Astrocyte (in vitro differentiated cells and primary cell): ENCODE measurements around the gene KCNQ4. TPM values are rescaled to one million over a fixed set of nuclear protein-coding genes. Genes with fewer than 3 reads are reported as not detected.
A peak's percentile ranks its signal among the peaks of the same experiment; 100 is the strongest.

ENCODE experiments used
- DNase-seq: peaks from one replicate; pipeline ENCODE4 v3.0.0-alpha.2; 2010; ENCODE audit warnings: low read depth
- FAIRE-seq: peaks from 2 replicates; lab custom pipeline; 2011; peaks lifted over from hg19 to GRCh38; lab: Jason Lieb, UNC
- H2AFZ ChIP-seq: 2 replicates; pipeline ENCODE4 v1.6.0; 2012; ENCODE audit warnings: low read depth, low read length, inconsistent platforms
- H3K27ac ChIP-seq: 2 replicates; pipeline ENCODE4 v1.5.1; 2011; ENCODE audit warnings: low read depth, low read length, inconsistent platforms
- H3K27me3 ChIP-seq: 2 replicates; pipeline ENCODE4 v1.6.0; 2011; ENCODE audit warnings: low read length, inconsistent platforms; ENCODE audit not compliant: insufficient read depth
- H3K36me3 ChIP-seq: 2 replicates; pipeline ENCODE4 v1.5.1; 2011; ENCODE audit warnings: low read length, inconsistent platforms; ENCODE audit not compliant: insufficient read depth
- H3K4me1 ChIP-seq: 2 replicates; pipeline ENCODE4 v1.5.1; 2011; ENCODE audit warnings: low read length, inconsistent platforms; ENCODE audit not compliant: insufficient read depth
- H3K4me2 ChIP-seq: 2 replicates; pipeline ENCODE4 v1.6.0; 2012; ENCODE audit warnings: low read length, inconsistent platforms
- H3K4me3 ChIP-seq: 2 replicates; pipeline ENCODE4 v1.5.1; 2011; ENCODE audit warnings: low read depth, mild to moderate bottlenecking, low read length, inconsistent platforms; ENCODE audit not compliant: insufficient read depth
- H3K79me2 ChIP-seq: 2 replicates; pipeline ENCODE4 v1.6.0; 2012; ENCODE audit warnings: mild to moderate bottlenecking, low read length, inconsistent platforms; ENCODE audit not compliant: insufficient read depth
- H3K9ac ChIP-seq: 2 replicates; pipeline ENCODE4 v1.6.0; 2012; ENCODE audit warnings: mild to moderate bottlenecking, low read length, inconsistent platforms
- H3K9me3 ChIP-seq: 2 replicates; pipeline ENCODE4 v1.5.1; 2012; ENCODE audit warnings: low read depth, mild to moderate bottlenecking, low read length, inconsistent platforms; ENCODE audit not compliant: insufficient read depth
- H4K20me1 ChIP-seq: 2 replicates; pipeline ENCODE4 v1.6.0; 2012; ENCODE audit warnings: low read length, inconsistent platforms; ENCODE audit not compliant: insufficient read depth
- H3K27ac Mint-ChIP-seq: one replicate; pipeline ENCODE4 v1.8.0; 2021; ENCODE audit warnings: mild to moderate bottlenecking, mixed read lengths; ENCODE audit not compliant: unreplicated experiment
- H3K27me3 Mint-ChIP-seq: one replicate; pipeline ENCODE4 v1.8.0; 2021; ENCODE audit warnings: low read depth, mixed read lengths; ENCODE audit not compliant: unreplicated experiment
- H3K36me3 Mint-ChIP-seq: one replicate; pipeline ENCODE4 v1.8.0; 2021; ENCODE audit warnings: low read depth, mixed read lengths; ENCODE audit not compliant: unreplicated experiment
- H3K4me1 Mint-ChIP-seq: one replicate; pipeline ENCODE4 v1.8.0; 2021; ENCODE audit warnings: low read depth, mixed read lengths; ENCODE audit not compliant: unreplicated experiment
- H3K4me3 Mint-ChIP-seq: one replicate; pipeline ENCODE4 v1.8.0; 2021; ENCODE audit warnings: mild to moderate bottlenecking, moderate library complexity, mixed read lengths; ENCODE audit not compliant: unreplicated experiment
- H3K9me3 Mint-ChIP-seq: one replicate; pipeline ENCODE4 v1.8.0; 2021; ENCODE audit warnings: mild to moderate bottlenecking, mixed read lengths; ENCODE audit not compliant: unreplicated experiment
- EZH2 ChIP-seq: IDR thresholded peaks from 2 replicates; pipeline ENCODE4 v1.6.1; 2012; ENCODE audit warnings: mild to moderate bottlenecking, low read length, inconsistent platforms; ENCODE audit not compliant: insufficient read depth
- total RNA-seq: library from RNA; stranded (reverse); gene quantifications from 2 replicates; pipeline ENCODE4 v1.2.1, GENCODE V29; 2021
- TF ChIP-seq, protein P1 (sequence below): IDR thresholded peaks from 2 replicates; pipeline ENCODE4 v1.5.1; 2011; ENCODE audit warnings: low read depth, mild to moderate bottlenecking, inconsistent platforms, low read length, moderate library complexity; ENCODE audit not compliant: insufficient read depth

The KCNQ4 gene
- total RNA-seq, 1 donor from 2014 or later: 0.89 TPM

DNA sequence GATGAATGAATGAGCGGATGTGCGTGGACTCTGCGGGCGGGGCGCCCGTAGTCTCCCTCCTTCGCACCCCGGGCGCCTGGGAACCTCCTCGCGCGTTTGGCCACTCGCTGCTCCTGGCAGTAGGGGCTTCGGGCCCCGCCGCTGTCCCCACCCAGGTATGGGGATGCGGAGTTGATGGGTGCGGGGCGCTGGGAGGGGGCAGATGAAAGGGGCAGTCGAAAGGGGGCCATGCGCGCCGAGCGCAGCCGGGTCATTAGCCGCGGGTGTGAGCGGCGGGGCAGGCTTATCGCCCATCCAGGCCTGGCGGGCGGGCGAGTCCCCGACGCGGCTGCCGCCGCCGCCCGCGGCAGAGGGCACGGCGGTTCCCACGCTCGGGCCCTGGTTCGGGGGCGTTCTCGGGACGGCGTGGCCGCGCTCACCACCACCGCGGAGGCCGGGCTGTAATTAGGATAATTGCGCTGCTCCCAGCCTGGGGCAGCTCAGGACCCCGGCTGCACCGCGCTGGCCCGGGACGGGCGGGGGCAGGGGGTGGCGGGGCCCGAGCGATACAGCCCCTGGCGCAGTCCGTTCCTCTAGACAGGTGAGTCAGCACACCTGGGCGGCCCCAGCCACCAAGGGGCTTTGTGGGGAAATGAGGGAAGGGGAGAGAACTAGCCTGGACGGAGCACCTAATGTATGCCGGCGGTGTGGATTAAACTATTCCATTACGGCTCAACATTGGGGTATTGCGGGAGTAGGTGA, 100.6 kb downstream of the KCNQ4 start:
- Histone ChIP-seq H3K27ac (no peak overlapping the region), H3K4me1 (peaks cover 4% of the 10 kb centered on the region), H3K36me3 (no peaks in the 10 kb centered on the region), H3K9me3 (no peaks in the 10 kb centered on the region), H2AFZ (peak overlapping the region; percentile 75), H3K27me3 (no peaks in the 10 kb centered on the region), H3K4me2 (peak overlapping the region; percentile 82), H3K79me2 (no peaks in the 10 kb centered on the region), H4K20me1 (no peaks in the 10 kb centered on the region), H3K9ac (peak overlapping the region; percentile 27), H3K4me3 (peak overlapping the region; percentile 2)
- H3K27me3 Mint-ChIP-seq: peaks cover 39% of the 10 kb centered on the region
- H3K4me1 Mint-ChIP-seq: peaks cover 13% of the 10 kb centered on the region
- no peak overlapping the region for H3K4me3 Mint-ChIP-seq
- H3K9me3 Mint-ChIP-seq: peaks cover 10% of the 10 kb centered on the region
- no peak overlapping the region for H3K27ac Mint-ChIP-seq
- TF ChIP-seq EZH2: no peak
- TF ChIP-seq, protein P1, sequence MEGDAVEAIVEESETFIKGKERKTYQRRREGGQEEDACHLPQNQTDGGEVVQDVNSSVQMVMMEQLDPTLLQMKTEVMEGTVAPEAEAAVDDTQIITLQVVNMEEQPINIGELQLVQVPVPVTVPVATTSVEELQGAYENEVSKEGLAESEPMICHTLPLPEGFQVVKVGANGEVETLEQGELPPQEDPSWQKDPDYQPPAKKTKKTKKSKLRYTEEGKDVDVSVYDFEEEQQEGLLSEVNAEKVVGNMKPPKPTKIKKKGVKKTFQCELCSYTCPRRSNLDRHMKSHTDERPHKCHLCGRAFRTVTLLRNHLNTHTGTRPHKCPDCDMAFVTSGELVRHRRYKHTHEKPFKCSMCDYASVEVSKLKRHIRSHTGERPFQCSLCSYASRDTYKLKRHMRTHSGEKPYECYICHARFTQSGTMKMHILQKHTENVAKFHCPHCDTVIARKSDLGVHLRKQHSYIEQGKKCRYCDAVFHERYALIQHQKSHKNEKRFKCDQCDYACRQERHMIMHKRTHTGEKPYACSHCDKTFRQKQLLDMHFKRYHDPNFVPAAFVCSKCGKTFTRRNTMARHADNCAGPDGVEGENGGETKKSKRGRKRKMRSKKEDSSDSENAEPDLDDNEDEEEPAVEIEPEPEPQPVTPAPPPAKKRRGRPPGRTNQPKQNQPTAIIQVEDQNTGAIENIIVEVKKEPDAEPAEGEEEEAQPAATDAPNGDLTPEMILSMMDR: no peak
- DNase-seq: no peak
- H3K36me3 Mint-ChIP-seq: no peaks in the 10 kb centered on the region
- no peak for FAIRE-seq

DNA sequence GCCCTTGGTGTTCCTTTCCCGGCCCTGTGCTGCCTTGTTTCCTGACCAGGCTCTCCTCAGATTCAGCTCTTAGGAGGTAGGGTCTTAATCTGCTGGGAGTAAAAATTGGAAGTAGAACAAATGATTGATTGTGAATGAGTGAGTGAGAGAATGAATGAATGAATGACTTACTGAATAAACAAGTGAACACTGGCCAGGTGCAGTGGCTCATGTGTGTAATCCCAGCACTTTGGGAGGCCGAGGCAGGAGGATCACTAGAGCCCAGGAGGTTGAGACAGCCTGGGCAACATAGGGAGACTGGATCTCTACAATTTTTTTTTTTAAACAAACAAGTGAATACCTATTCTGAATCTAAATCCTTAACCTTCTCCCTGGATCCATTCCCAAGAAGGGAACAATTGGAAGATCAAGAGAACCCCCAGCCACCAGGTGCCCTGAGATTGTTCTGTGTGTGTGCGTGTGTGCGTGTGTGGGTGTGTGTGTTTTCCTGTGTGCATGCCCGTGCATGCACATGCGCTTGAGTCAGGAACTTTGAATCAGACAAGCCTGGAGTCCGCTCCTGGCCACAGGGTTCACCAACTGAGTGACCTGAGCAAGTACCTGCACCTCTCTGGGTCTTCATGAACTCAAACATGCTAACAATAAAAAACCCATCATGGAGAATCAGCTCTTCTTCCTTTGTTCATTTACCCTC, 102.9 kb downstream of the KCNQ4 start:
- Histone ChIP-seq H3K27me3 (no peaks in the 10 kb centered on the region), H4K20me1 (no peaks in the 10 kb centered on the region), H2AFZ (no peak overlapping the region), H3K9me3 (no peaks in the 10 kb centered on the region), H3K9ac (no peak overlapping the region), H3K79me2 (no peaks in the 10 kb centered on the region), H3K27ac (no peak overlapping the region), H3K4me1 (peaks cover 4% of the 10 kb centered on the region), H3K4me3 (no peak overlapping the region), H3K36me3 (no peaks in the 10 kb centered on the region), H3K4me2 (no peak overlapping the region)
- TF ChIP-seq EZH2: no peak
- TF ChIP-seq, protein P1: no peak
- peaks cover 9% of the 10 kb centered on the region for H3K4me1 Mint-ChIP-seq
- peaks cover 10% of the 10 kb centered on the region for H3K9me3 Mint-ChIP-seq
- FAIRE-seq (no peak), DNase-seq (no peak)
- peak overlapping the region; percentile 30 for H3K4me3 Mint-ChIP-seq
- H3K36me3 Mint-ChIP-seq: no peaks in the 10 kb centered on the region
- no peak overlapping the region for H3K27ac Mint-ChIP-seq
- H3K27me3 Mint-ChIP-seq: peaks cover 41% of the 10 kb centered on the region

DNA sequence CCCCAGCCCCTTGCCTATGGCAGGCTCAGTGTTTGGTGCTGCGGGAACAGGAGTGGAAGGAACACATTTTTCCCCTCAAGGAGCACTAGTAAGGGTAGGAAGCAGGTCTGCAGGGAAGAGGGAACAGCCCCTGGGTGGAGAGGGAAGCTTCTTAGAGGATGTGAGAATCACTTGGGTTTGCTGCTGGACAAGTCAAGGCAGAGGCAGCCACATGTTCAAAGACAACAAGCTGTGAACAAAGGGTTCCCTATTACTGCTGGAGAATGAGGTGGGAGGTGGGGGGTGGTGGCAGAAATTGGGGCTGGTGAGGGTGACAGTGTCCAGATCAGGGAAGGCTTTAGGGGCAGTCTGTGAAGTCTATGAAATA, 103.4 kb downstream of the KCNQ4 start:
- no peaks in the 10 kb centered on the region for H3K9me3 ChIP-seq
- no peak for TF ChIP-seq EZH2
- TF ChIP-seq, protein P1: no peak
- no peaks in the 10 kb centered on the region for H3K79me2 ChIP-seq
- H3K4me2 ChIP-seq: no peak overlapping the region
- no peaks in the 10 kb centered on the region for H3K36me3 ChIP-seq
- H3K36me3 Mint-ChIP-seq: no peaks in the 10 kb centered on the region
- H3K27ac ChIP-seq: no peak overlapping the region
- peaks cover 4% of the 10 kb centered on the region for H3K4me1 ChIP-seq
- FAIRE-seq (no peak), DNase-seq (no peak)
- peaks cover 9% of the 10 kb centered on the region for H3K4me1 Mint-ChIP-seq
- peaks cover 10% of the 10 kb centered on the region for H3K9me3 Mint-ChIP-seq
- peaks cover 41% of the 10 kb centered on the region for H3K27me3 Mint-ChIP-seq
- H2AFZ ChIP-seq: no peak overlapping the region
- no peak overlapping the region for H3K4me3 Mint-ChIP-seq
- H3K27me3 ChIP-seq: no peaks in the 10 kb centered on the region
- H4K20me1 ChIP-seq: no peaks in the 10 kb centered on the region
- no peak overlapping the region for H3K9ac ChIP-seq
- H3K27ac Mint-ChIP-seq: no peak overlapping the region
- H3K4me3 ChIP-seq: no peak overlapping the region
